H1 (cell line): Measurements from ENCODE around the gene BCKDHB. TPM values are rescaled to one million over a fixed set of nuclear protein-coding genes. Genes with fewer than 3 reads are reported as not detected.

Experiments used
- CTCF ChIA-PET: fragments of 300-600 bp; sonication (Branson Sonifier 250); formaldehyde crosslinking; loops from one replicate; lab custom pipeline; 2021; ENCODE audit not compliant: partially characterized antibody; lab: Charles Lee
- POLR2A ChIA-PET: fragments of 300-600 bp; sonication (Branson Sonifier 250); formaldehyde crosslinking; loops from one replicate; lab custom pipeline; 2021; ENCODE audit warnings: inconsistent platforms; ENCODE audit not compliant: partially characterized antibody; lab: Charles Lee
- DNase-seq, 2 experiments: peaks; one replicate each; pipeline versions ENCODE4 v3.0.0 to v3.0.0-alpha.2; 2010 to 2022; ENCODE audit warnings: low spot score in 2 of 2, low read depth in 1 of 2, mixed read lengths in 1 of 2
- FAIRE-seq: peaks from 2 replicates; lab custom pipeline; 2011; peaks lifted over from hg19 to GRCh38; lab: Jason Lieb, UNC
- H2AFZ ChIP-seq: 2 replicates; pipeline ENCODE4 v1.8.1; 2012; ENCODE audit warnings: low read length, inconsistent platforms
- H2AK5ac ChIP-seq: 2 replicates; pipeline ENCODE4 v1.6.1; 2013; ENCODE audit warnings: low read depth, low read length
- H2BK120ac ChIP-seq: replicated peaks from 2 replicates; pipeline ENCODE3; 2013; ENCODE audit warnings: low read depth, low read length, inconsistent platforms
- H2BK12ac ChIP-seq: 2 replicates; pipeline ENCODE4 v1.6.1; 2013; ENCODE audit warnings: low read depth, low read length
- H2BK15ac ChIP-seq: 2 replicates; pipeline ENCODE4 v1.6.1; 2013; ENCODE audit warnings: low read length
- H2BK20ac ChIP-seq: 2 replicates; pipeline ENCODE4 v1.6.1; 2013; ENCODE audit warnings: low read length
- H2BK5ac ChIP-seq: 2 replicates; pipeline ENCODE4 v1.6.1; 2013; ENCODE audit warnings: low read depth, low read length
- H3K14ac ChIP-seq: 2 replicates; pipeline ENCODE4 v1.6.1; 2013; ENCODE audit warnings: inconsistent platforms; ENCODE audit not compliant: insufficient read length
- H3K18ac ChIP-seq: 2 replicates; pipeline ENCODE4 v1.6.1; 2013; ENCODE audit warnings: low read length; ENCODE audit errors: extremely low read depth
- H3K23ac ChIP-seq: 2 replicates; pipeline ENCODE4 v1.6.1; 2013; ENCODE audit warnings: inconsistent platforms; ENCODE audit not compliant: insufficient read length
- H3K23me2 ChIP-seq: 2 replicates; pipeline ENCODE4 v1.6.1; 2013; ENCODE audit warnings: low read depth, low read length
- H3K27ac ChIP-seq: 2 replicates; pipeline ENCODE4 v1.6.1; 2011; ENCODE audit warnings: low read depth, low read length, inconsistent platforms
- H3K27me3 ChIP-seq, 4 experiments: replicated peaks in 1 of 4; 1 replicate in 1 of 4; 2 replicates in 3 of 4; pipeline versions ENCODE4 v1.6.1 to v1.8.1; 2011 to 2013; ENCODE audit warnings: low read length in 3 of 4, mild to moderate bottlenecking in 3 of 4, inconsistent platforms in 2 of 4, mixed read lengths in 2 of 4, moderate library complexity in 1 of 4; ENCODE audit not compliant: control insufficient read depth in 3 of 4, insufficient read depth in 3 of 4; ENCODE audit errors: extremely low read depth in 1 of 4
- H3K36me3 ChIP-seq, 4 experiments: 2 replicates each; pipeline versions ENCODE4 v1.6.1 to v1.8.1; 2011 to 2013; ENCODE audit warnings: mild to moderate bottlenecking in 4 of 4, low read length in 3 of 4, moderate library complexity in 2 of 4, control low read depth in 1 of 4, inconsistent platforms in 1 of 4; ENCODE audit not compliant: insufficient read depth in 4 of 4, control insufficient read depth in 2 of 4
- H3K4ac ChIP-seq: replicated peaks from 2 replicates; pipeline ENCODE3; 2013; ENCODE audit warnings: low read length, low read depth, mixed read lengths, inconsistent platforms; ENCODE audit not compliant: insufficient read length
- H3K4me1 ChIP-seq, 4 experiments: replicated peaks in 1 of 4; 1 replicate in 1 of 4; 2 replicates in 3 of 4; pipeline versions ENCODE4 v1.6.1 to v1.8.1; 2011 to 2013; ENCODE audit warnings: low read length in 3 of 4, inconsistent platforms in 2 of 4, mixed read lengths in 1 of 4; ENCODE audit not compliant: insufficient read depth in 4 of 4, control insufficient read depth in 3 of 4
- H3K4me2 ChIP-seq, 2 experiments: 2 replicates each; pipeline versions ENCODE4 v1.6.1 to v1.8.1; 2011 to 2013; ENCODE audit warnings: low read depth in 2 of 2, low read length in 2 of 2, control low read depth in 1 of 2, inconsistent platforms in 1 of 2, mild to moderate bottlenecking in 1 of 2; ENCODE audit not compliant: insufficient read depth in 1 of 2
- H3K4me3 ChIP-seq, 4 experiments: fragments of 200-600, 300-600 bp in 1 of 4; sonication (generic), shearing (Covaris generic), sonication (Bioruptor Twin) in 1 of 4; 2 replicates each; pipeline versions ENCODE4 v1.5.1 to v1.8.1; 2011 to 2016; ENCODE audit warnings: low read length in 4 of 4, low read depth in 3 of 4, control low read depth in 2 of 4, inconsistent platforms in 2 of 4, mild to moderate bottlenecking in 2 of 4, mixed read lengths in 1 of 4, moderate library complexity in 1 of 4; ENCODE audit not compliant: insufficient read depth in 2 of 4; ENCODE audit errors: extremely low read depth in 1 of 4
- H3K56ac ChIP-seq: replicated peaks from 2 replicates; pipeline ENCODE3; 2013; ENCODE audit warnings: low read depth, mild to moderate bottlenecking, mixed read lengths, low read length, inconsistent platforms; ENCODE audit not compliant: insufficient read length
- H3K79me1 ChIP-seq: 2 replicates; pipeline ENCODE4 v1.6.1; 2013; ENCODE audit warnings: low read depth, low read length, control low read depth
- H3K79me2 ChIP-seq, 2 experiments: 2 replicates each; pipeline versions ENCODE4 v1.6.1 to v1.8.1; 2012 to 2013; ENCODE audit warnings: low read length in 2 of 2, mild to moderate bottlenecking in 2 of 2, inconsistent platforms in 1 of 2; ENCODE audit not compliant: insufficient read depth in 2 of 2, control insufficient read depth in 1 of 2
- H3K9ac ChIP-seq, 4 experiments: replicated peaks in 1 of 4; 1 replicate in 1 of 4; 2 replicates in 3 of 4; pipeline versions ENCODE4 v1.6.1 to v1.8.1; 2011 to 2013; ENCODE audit warnings: low read depth in 3 of 4, low read length in 3 of 4, control low read depth in 2 of 4, mild to moderate bottlenecking in 2 of 4, moderate library complexity in 2 of 4, inconsistent platforms in 1 of 4; ENCODE audit errors: extremely low read depth in 1 of 4
- H3K9me3 ChIP-seq, 2 experiments: 2 replicates each; pipeline versions ENCODE4 v1.6.1 to v1.8.1; 2012 to 2013; ENCODE audit warnings: mild to moderate bottlenecking in 2 of 2, moderate library complexity in 2 of 2, control low read depth in 1 of 2, inconsistent platforms in 1 of 2, low read depth in 1 of 2, low read length in 1 of 2, mixed read lengths in 1 of 2; ENCODE audit not compliant: insufficient read depth in 2 of 2
- H4K20me1 ChIP-seq, 2 experiments: replicated peaks in 1 of 2; 2 replicates each; pipeline versions ENCODE3 to v1.8.1; 2011 to 2013; ENCODE audit warnings: inconsistent platforms in 2 of 2, low read length in 2 of 2, mild to moderate bottlenecking in 1 of 2; ENCODE audit not compliant: insufficient read depth in 2 of 2, control insufficient read depth in 1 of 2
- H4K5ac ChIP-seq: 2 replicates; pipeline ENCODE4 v1.6.1; 2013; ENCODE audit warnings: low read length, low read depth, mixed read lengths, inconsistent platforms; ENCODE audit not compliant: insufficient read length
- H4K8ac ChIP-seq: 2 replicates; pipeline ENCODE4 v1.8.0; 2013; ENCODE audit warnings: mild to moderate bottlenecking, moderate library complexity, low read length, inconsistent platforms; ENCODE audit not compliant: insufficient read depth; ENCODE audit errors: extremely low read depth
- H4K91ac ChIP-seq: replicated peaks from 2 replicates; pipeline ENCODE3; 2013; ENCODE audit warnings: low read length, mixed read lengths, inconsistent platforms; ENCODE audit not compliant: insufficient read length
- CHD1 ChIP-seq: IDR thresholded peaks from 2 replicates; pipeline ENCODE4 v1.6.1; 2012; ENCODE audit warnings: low read depth, low read length, improper control_type of control experiment
- EP300 ChIP-seq, 2 experiments: IDR thresholded peaks; 1 replicate in 1 of 2; 2 replicates in 1 of 2; pipeline ENCODE4 v1.6.1; 2011 to 2012; ENCODE audit warnings: low read depth in 2 of 2, low read length in 2 of 2, mild to moderate bottlenecking in 2 of 2, borderline replicate concordance in 1 of 2, inconsistent platforms in 1 of 2, moderate library complexity in 1 of 2
- JUND ChIP-seq: IDR thresholded peaks from 2 replicates; pipeline ENCODE4 v1.6.1; 2011; ENCODE audit warnings: mild to moderate bottlenecking, improper control_type of control experiment, low read length
- RBBP5 ChIP-seq: IDR thresholded peaks from 2 replicates; pipeline ENCODE4 v1.7.1; 2012; ENCODE audit warnings: low read depth, mild to moderate bottlenecking, inconsistent platforms, low read length, moderate library complexity, borderline replicate concordance
- RNF2 ChIP-seq: fragments of 200-900, 300-1000 bp; sonication (generic); IDR thresholded peaks from 2 replicates; pipeline ENCODE4 v1.7.1; 2016; ENCODE audit warnings: borderline replicate concordance, low read depth, mild to moderate bottlenecking, antibody characterized with exemption, low read length; ENCODE audit not compliant: poor library complexity, severe bottlenecking; ENCODE audit errors: missing control alignments
- WGBS, 2 experiments: shearing (Covaris generic) in 1 of 2; methylation state at CpG; one replicate each; pipeline versions ENCODE4 v1.1.6 to v1.1.7; 2013 to 2015; ENCODE audit warnings: low lambda C conversion rate in 2 of 2, mixed read lengths in 2 of 2, inconsistent platforms in 1 of 2, low coverage in 1 of 2, missing lambda C conversion rate in 1 of 2; ENCODE audit not compliant: insufficient replicate concordance in 2 of 2, insufficient coverage in 1 of 2, insufficient read length in 1 of 2; ENCODE audit errors: extremely low coverage in 1 of 2, missing lambda C conversion rate in 1 of 2; 5-methylcytosine and 5-hydroxymethylcytosine counted together
- polyA plus RNA-seq, 7 experiments: library from polyadenylated mRNA; depleted of rRNA in 3 of 7; stranded (reverse) in 5 of 7; unstranded in 2 of 7; fragments of >200 nt in 5 of 7; fragments of 200-250 nt in 2 of 7; gene quantifications; 1 replicate in 5 of 7; 2 replicates in 1 of 7; 4 replicates in 1 of 7; pipeline versions ENCODE4 v1.2.1 to v1.2.3, GENCODE V29; 2011 to 2013; ENCODE audit warnings: missing spikeins in 2 of 7, mixed read lengths in 2 of 7
- total RNA-seq: library from RNA; stranded (reverse); fragmentation: NEBNext Ultra II Directional; extraction: Animal tissue kit (Norgen Biotek cat#: 25700); gene quantifications from 2 replicates; pipeline ENCODE4 v1.2.1, GENCODE V29; 2021

Gene BCKDHB
- total and polyA plus RNA-seq, 2 of the 8 experiments (the other 6 are each of a cell fraction or from before 2014, with no cell fraction given): 22.1 to 30.8 TPM

DNA sequence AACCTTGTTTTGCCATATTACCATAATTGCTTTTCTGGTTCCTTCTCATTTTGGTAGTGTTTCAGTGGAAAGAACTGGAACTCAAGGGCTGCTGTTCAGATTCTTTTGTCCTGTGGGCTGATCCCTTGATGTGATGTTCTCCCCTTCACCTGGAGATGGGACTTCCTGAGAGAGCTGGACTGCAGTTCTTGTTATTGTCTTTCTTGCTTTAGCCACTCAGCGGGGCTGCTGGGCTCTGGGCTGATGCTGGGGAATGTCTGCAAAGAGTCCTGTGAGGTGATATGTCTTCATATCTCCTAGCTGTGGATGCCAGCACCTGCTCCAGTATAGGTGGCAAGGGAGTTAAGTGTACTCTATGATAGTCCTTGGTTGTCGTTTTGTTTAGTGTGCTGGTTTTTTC, 79.0 kb downstream of the BCKDHB start:
- Histone ChIP-seq H3K4me1 (no peaks in the 10 kb centered on the region), H2BK15ac (no peak overlapping the region), H3K4me3 (no peak overlapping the region), H2AFZ (no peak overlapping the region), H3K79me2 (no peaks in the 10 kb centered on the region), H3K79me1 (no peaks in the 10 kb centered on the region; the same call in 1 of the 2 replicates), H3K27ac (no peak overlapping the region; the same call in 1 of the 2 replicates), H3K36me3 (no peaks in the 10 kb centered on the region), H2BK20ac (no peak overlapping the region), H3K9ac (no peak overlapping the region), H4K8ac (no peak overlapping the region), H4K5ac (no peak overlapping the region), H3K4me2 (no peak overlapping the region), H3K18ac (no peak overlapping the region), H3K4ac (no peak overlapping the region), H4K91ac (no peak overlapping the region), H2BK120ac (no peak overlapping the region), H3K14ac (no peak overlapping the region), H2AK5ac (no peak overlapping the region), H3K27me3 (no peaks in the 10 kb centered on the region), H3K23ac (no peak overlapping the region), H3K56ac (no peak overlapping the region), H2BK12ac (no peak overlapping the region), H3K23me2 (no peaks in the 10 kb centered on the region), H2BK5ac (no peak overlapping the region), H3K9me3 (no peaks in the 10 kb centered on the region), H4K20me1 (peaks cover 0 to 1% of the 10 kb centered on the region in 2 experiments)
- ChIA-PET POLR2A (no interaction called here), CTCF (no interaction called here)
- 80% methylated on average over 2 of the region's 2 CpGs; no CpG with 5 or more reads in 1 of the 2 experiments for WGBS, 2 experiments
- DNase-seq: no peak
- FAIRE-seq: no peak
- TF ChIP-seq RBBP5 (no peak), RNF2 (no peak), JUND (no peak), CHD1 (no peak), EP300 (IDR thresholded peaks at IDR 0.05; ENCODE audit: borderline replicate concordance in 1 of 2, low read depth in 2 of 2, low read length in 2 of 2) (no peak)
